Measurements from ENCODE around the gene PATJ.
"Not testable (repeated sequence)": the region's sequence is repeated elsewhere in the genome, so short reads cannot be mapped to it uniquely, and the experiment has no call there.

PATJ gene

GRCh38 chr1:61962631-61963030 is 220.4 kb downstream of the PATJ start:
- H3K4me3 ChIP-seq (ENCODE audit: control insufficient read depth, low read depth, low read length): no peak overlapping the region
- no peak for TF ChIP-seq CTCF (IDR thresholded peaks at IDR 0.05; ENCODE audit: control insufficient read depth, insufficient read depth, low read depth, low read length, missing control alignments)
- DNase-seq (ENCODE audit: low read depth): no peak

GRCh38 chr1:61966450-61967225 is 224.4 kb downstream of the PATJ start:
- DNase-seq (ENCODE audit: low read depth); H3K4me3 ChIP-seq (ENCODE audit: control insufficient read depth, low read depth, low read length): not testable (repeated sequence)

DNA sequence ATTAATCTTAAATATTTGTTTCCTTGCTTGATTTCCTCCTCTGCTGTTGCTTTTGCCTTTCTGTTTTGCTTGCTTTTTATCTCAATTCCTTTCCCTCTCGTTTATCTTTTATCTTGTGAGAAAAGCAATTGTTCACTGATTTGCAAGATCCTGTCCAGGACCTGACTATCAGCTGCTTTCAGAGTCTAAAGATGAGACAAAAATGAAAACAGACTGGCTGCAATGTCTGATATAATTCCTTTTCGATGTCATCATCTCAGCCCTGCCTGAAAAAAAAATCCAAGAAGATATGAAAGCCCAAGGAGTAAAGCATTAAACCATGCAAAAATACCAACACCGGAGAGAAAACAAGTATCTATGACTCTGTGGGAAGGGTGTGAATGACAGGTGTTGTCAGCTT is 225.5 kb downstream of the PATJ start:
- no peak for TF ChIP-seq CTCF (IDR thresholded peaks at IDR 0.05; ENCODE audit: control insufficient read depth, insufficient read depth, low read depth, low read length, missing control alignments)
- no peak for DNase-seq (ENCODE audit: low read depth)
- no peak overlapping the region for H3K4me3 ChIP-seq (ENCODE audit: control insufficient read depth, low read depth, low read length)

GRCh38 chr1:61968869-61969268 is 226.6 kb downstream of the PATJ start:
- DNase-seq (ENCODE audit: low read depth): no peak
- H3K4me3 ChIP-seq (ENCODE audit: control insufficient read depth, low read depth, low read length): no peak overlapping the region
- TF ChIP-seq CTCF (IDR thresholded peaks at IDR 0.05; ENCODE audit: control insufficient read depth, insufficient read depth, low read depth, low read length, missing control alignments): no peak

DNA sequence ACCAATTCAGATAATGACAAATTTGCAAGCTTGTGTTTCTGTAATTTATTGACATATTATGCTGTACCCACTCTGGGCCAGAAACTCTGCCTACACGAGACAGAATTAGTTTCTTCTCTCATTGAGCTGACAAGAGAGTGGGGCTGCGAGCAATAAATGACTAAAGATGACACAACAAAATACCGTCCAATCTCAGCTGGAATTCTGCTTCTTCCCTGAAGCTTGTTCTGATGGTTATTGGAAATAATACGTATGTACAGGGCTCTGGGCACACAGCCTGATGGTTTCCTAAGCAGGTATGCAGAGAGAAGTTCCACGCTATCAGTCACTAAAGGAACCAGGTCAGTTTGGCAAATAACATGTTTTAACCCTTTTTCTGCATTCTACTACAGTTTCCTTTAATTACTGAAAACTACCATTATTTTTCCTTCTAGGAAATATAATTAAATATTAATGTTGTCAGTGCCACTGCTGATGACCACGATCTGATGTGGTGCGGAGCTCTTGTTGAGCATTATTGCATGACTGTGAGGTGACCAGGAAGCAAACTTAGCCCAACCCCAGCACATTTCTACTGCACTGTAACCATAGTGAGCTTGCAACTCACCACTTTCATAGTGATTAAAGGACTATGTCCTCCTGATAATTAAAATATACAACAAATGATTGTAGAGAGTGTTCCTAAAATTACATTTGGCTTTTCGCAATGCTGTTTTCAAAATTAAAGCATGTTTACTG is 231.0 kb downstream of the PATJ start:
- no peak overlapping the region for H3K4me3 ChIP-seq (ENCODE audit: control insufficient read depth, low read depth, low read length)
- TF ChIP-seq CTCF (IDR thresholded peaks at IDR 0.05; ENCODE audit: control insufficient read depth, insufficient read depth, low read depth, low read length, missing control alignments): no peak
- no peak for DNase-seq (ENCODE audit: low read depth)

DNA sequence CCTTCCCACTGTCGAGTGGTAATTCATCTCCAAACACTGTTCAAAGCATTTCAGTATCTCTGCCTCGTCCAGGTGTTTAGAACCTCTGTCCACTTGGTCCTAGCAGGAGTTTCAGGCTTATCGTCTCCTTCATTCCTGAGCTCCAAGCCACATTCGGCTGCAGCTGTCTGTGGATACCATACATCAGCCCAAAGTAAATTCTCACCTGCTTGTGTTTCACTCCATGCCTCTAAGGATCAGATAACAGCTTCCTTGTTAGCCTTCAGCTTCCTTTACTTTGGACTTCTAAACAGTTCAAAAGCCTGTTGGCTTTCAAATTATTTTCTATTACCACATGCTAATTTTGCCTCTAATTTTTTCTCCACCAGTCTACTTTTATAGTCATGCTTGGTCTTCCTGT is 233.4 kb downstream of the PATJ start:
- no peak for TF ChIP-seq CTCF (IDR thresholded peaks at IDR 0.05; ENCODE audit: control insufficient read depth, insufficient read depth, low read depth, low read length, missing control alignments)
- no peak overlapping the region for H3K4me3 ChIP-seq (ENCODE audit: control insufficient read depth, low read depth, low read length)
- DNase-seq (ENCODE audit: low read depth): no peak

DNA sequence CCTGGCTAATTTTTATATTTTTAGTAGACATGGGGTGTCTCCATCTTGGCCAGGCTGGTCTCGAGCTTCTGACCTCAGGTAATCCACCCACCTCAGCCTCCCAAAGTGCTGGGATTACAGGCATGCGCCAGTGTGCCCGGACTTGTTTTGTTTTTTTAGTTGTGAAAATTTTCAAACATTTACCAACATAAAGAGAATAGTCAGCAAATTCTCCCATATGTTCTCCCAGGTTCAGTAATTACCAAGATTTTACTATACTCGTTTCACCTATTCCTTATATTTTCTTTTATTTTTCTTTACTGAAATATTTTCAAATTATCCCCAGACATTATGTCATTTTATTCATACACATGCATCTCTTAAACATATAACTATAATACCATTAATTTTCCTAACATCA is 234.3 kb downstream of the PATJ start:
- H3K4me3 ChIP-seq (ENCODE audit: control insufficient read depth, low read depth, low read length): no peak overlapping the region
- no peak for TF ChIP-seq CTCF (IDR thresholded peaks at IDR 0.05; ENCODE audit: control insufficient read depth, insufficient read depth, low read depth, low read length, missing control alignments)
- DNase-seq (ENCODE audit: low read depth): no peak
